Ishikawa (cell line): ENCODE data around the gene ANKRD55.

Source experiments
- CEBPB ChIP-seq: IDR thresholded peaks from 2 replicates; pipeline ENCODE4 v1.6.1; 2012
- CREB1 ChIP-seq: IDR thresholded peaks from 2 replicates; pipeline ENCODE4 v1.6.1; 2012; ENCODE audit warnings: low read depth
- EGR1 ChIP-seq: IDR thresholded peaks from 2 replicates; pipeline ENCODE4 v1.6.1; 2012
- EP300 ChIP-seq: IDR thresholded peaks from 2 replicates; pipeline ENCODE4 v1.6.1; 2012; ENCODE audit warnings: borderline replicate concordance
- FOXM1 ChIP-seq: IDR thresholded peaks from 2 replicates; pipeline ENCODE4 v1.6.1; 2012; ENCODE audit warnings: low read depth, borderline replicate concordance
- NFIC ChIP-seq: IDR thresholded peaks from 2 replicates; pipeline ENCODE4 v1.6.1; 2012
- RAD21 ChIP-seq: IDR thresholded peaks from 2 replicates; pipeline ENCODE4 v1.6.1; 2012; ENCODE audit warnings: low read depth
- TAF1 ChIP-seq: IDR thresholded peaks from 2 replicates; pipeline ENCODE4 v1.6.1; 2012; ENCODE audit warnings: low read depth, mild to moderate bottlenecking
- TCF12 ChIP-seq: IDR thresholded peaks from 2 replicates; pipeline ENCODE4 v1.6.1; 2012; ENCODE audit warnings: low read depth
- TEAD4 ChIP-seq: IDR thresholded peaks from 2 replicates; pipeline ENCODE4 v1.6.1; 2012
- YY1 ChIP-seq: IDR thresholded peaks from 2 replicates; pipeline ENCODE4 v1.6.1; 2012; ENCODE audit warnings: low read depth
- ZBTB7A ChIP-seq: IDR thresholded peaks from 2 replicates; pipeline ENCODE4 v1.6.1; 2012; ENCODE audit warnings: low read depth
- TF ChIP-seq, protein P1 (sequence below): IDR thresholded peaks from 2 replicates; pipeline ENCODE4 v1.6.1; 2012; ENCODE audit warnings: low read depth, mild to moderate bottlenecking
- TF ChIP-seq, protein P2 (sequence below): IDR thresholded peaks from 2 replicates; pipeline ENCODE4 v1.6.1; 2012
- TF ChIP-seq, protein P3 (sequence below): IDR thresholded peaks from 2 replicates; pipeline ENCODE4 v1.6.1; 2012

ANKRD55 gene

GRCh38 chr5:56245481-56245880 lies 12.4 kb upstream of the ANKRD55 start:
- no peak for TF ChIP-seq TCF12
- TF ChIP-seq CEBPB = no peak
- no peak for TF ChIP-seq NFIC
- TF ChIP-seq, protein P1, sequence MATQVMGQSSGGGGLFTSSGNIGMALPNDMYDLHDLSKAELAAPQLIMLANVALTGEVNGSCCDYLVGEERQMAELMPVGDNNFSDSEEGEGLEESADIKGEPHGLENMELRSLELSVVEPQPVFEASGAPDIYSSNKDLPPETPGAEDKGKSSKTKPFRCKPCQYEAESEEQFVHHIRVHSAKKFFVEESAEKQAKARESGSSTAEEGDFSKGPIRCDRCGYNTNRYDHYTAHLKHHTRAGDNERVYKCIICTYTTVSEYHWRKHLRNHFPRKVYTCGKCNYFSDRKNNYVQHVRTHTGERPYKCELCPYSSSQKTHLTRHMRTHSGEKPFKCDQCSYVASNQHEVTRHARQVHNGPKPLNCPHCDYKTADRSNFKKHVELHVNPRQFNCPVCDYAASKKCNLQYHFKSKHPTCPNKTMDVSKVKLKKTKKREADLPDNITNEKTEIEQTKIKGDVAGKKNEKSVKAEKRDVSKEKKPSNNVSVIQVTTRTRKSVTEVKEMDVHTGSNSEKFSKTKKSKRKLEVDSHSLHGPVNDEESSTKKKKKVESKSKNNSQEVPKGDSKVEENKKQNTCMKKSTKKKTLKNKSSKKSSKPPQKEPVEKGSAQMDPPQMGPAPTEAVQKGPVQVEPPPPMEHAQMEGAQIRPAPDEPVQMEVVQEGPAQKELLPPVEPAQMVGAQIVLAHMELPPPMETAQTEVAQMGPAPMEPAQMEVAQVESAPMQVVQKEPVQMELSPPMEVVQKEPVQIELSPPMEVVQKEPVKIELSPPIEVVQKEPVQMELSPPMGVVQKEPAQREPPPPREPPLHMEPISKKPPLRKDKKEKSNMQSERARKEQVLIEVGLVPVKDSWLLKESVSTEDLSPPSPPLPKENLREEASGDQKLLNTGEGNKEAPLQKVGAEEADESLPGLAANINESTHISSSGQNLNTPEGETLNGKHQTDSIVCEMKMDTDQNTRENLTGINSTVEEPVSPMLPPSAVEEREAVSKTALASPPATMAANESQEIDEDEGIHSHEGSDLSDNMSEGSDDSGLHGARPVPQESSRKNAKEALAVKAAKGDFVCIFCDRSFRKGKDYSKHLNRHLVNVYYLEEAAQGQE = no peak
- TF ChIP-seq, protein P2, sequence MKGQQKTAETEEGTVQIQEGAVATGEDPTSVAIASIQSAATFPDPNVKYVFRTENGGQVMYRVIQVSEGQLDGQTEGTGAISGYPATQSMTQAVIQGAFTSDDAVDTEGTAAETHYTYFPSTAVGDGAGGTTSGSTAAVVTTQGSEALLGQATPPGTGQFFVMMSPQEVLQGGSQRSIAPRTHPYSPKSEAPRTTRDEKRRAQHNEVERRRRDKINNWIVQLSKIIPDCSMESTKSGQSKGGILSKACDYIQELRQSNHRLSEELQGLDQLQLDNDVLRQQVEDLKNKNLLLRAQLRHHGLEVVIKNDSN = no peak
- no peak for TF ChIP-seq YY1
- no peak for TF ChIP-seq EGR1
- TF ChIP-seq, protein P3, sequence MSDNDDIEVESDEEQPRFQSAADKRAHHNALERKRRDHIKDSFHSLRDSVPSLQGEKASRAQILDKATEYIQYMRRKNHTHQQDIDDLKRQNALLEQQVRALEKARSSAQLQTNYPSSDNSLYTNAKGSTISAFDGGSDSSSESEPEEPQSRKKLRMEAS = no peak
- no peak for TF ChIP-seq TAF1
- no peak for TF ChIP-seq CREB1
- no peak for TF ChIP-seq ZBTB7A
- TF ChIP-seq FOXM1 = no peak
- no peak for TF ChIP-seq TEAD4
- no peak for TF ChIP-seq RAD21
- TF ChIP-seq EP300 = no peak

DNA sequence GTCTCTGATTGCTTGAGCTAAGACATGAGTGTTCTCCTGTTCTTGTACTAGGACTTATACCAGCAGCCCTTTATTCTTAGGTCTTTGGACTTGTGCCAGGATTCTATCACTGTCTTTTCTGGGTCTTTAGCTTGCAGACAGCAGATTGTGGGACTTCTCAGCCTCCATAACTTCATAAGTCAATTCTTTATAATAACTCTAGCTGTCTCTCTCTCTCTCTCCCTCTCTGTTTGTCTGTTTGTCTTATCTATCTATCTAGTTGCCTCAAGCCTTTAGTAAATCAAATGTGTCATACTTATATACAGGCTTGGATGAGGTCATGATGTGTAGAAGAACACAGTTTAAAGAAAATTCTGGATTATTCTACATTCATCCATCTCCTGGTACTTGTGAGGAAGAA lies 11.5 kb upstream of the ANKRD55 start:
- TF ChIP-seq, protein P2 = no peak
- TF ChIP-seq ZBTB7A (no peak), CEBPB (no peak), TAF1 (no peak), FOXM1 (no peak), RAD21 (no peak), EP300 (no peak), TEAD4 (no peak), EGR1 (no peak), NFIC (no peak), CREB1 (no peak)
- TF ChIP-seq, protein P1 = no peak
- TF ChIP-seq, protein P3 = no peak

- TF ChIP-seq, protein P3 = no peak
- TF ChIP-seq TEAD4 = no peak
Measured at GRCh38 chr5:56232538-56232937, 592 bp downstream of the ANKRD55 start.

GRCh38 chr5:56230576-56230975 lies 2.6 kb downstream of the ANKRD55 start:
- no peak for TF ChIP-seq RAD21
- TF ChIP-seq TAF1 = no peak
- TF ChIP-seq EP300 = no peak
- TF ChIP-seq, protein P3 = no peak
- no peak for TF ChIP-seq ZBTB7A
- TF ChIP-seq FOXM1 = no peak
- TF ChIP-seq, protein P1 = no peak
- no peak for TF ChIP-seq YY1
- TF ChIP-seq, protein P2 = no peak
- TF ChIP-seq EGR1 = no peak
- no peak for TF ChIP-seq CEBPB
- TF ChIP-seq CREB1 = no peak
- no peak for TF ChIP-seq TCF12
- no peak for TF ChIP-seq TEAD4
- TF ChIP-seq NFIC = no peak
